Right lobe of liver (tissue), 4 donors: ENCODE results near the gene ZXDC.

ENCODE experiments used
- POLR2A ChIP-seq: fragments of 450-650 bp; IDR thresholded peaks from one replicate; pipeline ENCODE4 v1.6.1; 2017; ENCODE audit warnings: antibody characterized with exemption, mild to moderate bottlenecking
- TF ChIP-seq, protein P1 (sequence below), 4 donors: fragments of 200-600 bp in 3 of 4; fragments of 450-650 bp in 1 of 4; IDR thresholded peaks; one replicate each; pipeline versions ENCODE4 v1.5.1 to v1.8.0; 2016 to 2022; ENCODE audit warnings: antibody characterized with exemption in 4 of 4, mild to moderate bottlenecking in 2 of 4
- donor health status: DM: no; HTN: no; CAD: no.
- donor health status: DM: no; HTN: no; CAD: no.
- donor health status: DM: no; HTN: yes; CAD: no.

DNA sequence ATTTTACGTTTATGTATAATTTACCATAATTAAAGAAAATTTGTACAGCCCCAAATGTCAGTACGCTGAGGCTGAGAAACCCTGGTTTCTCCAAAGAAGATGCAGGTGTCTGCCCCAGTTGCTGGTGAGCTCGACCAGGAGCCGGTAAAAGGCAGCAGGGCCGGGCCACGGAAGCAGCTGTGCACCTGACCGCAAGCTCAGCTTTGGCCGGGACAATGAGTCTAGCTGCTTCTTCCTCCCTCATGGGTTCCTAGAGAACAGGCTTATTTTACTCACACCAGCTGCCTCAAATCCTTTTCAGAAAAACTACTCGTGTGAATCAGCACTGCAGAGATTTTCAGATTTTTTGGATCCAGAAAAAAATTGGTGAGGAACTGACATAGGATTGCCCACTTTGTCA, 18.0 kb upstream of the ZXDC start:
- TF ChIP-seq, protein P1, sequence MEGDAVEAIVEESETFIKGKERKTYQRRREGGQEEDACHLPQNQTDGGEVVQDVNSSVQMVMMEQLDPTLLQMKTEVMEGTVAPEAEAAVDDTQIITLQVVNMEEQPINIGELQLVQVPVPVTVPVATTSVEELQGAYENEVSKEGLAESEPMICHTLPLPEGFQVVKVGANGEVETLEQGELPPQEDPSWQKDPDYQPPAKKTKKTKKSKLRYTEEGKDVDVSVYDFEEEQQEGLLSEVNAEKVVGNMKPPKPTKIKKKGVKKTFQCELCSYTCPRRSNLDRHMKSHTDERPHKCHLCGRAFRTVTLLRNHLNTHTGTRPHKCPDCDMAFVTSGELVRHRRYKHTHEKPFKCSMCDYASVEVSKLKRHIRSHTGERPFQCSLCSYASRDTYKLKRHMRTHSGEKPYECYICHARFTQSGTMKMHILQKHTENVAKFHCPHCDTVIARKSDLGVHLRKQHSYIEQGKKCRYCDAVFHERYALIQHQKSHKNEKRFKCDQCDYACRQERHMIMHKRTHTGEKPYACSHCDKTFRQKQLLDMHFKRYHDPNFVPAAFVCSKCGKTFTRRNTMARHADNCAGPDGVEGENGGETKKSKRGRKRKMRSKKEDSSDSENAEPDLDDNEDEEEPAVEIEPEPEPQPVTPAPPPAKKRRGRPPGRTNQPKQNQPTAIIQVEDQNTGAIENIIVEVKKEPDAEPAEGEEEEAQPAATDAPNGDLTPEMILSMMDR (IDR thresholded peaks at IDR 0.05) = no peak
- TF ChIP-seq POLR2A = no peak
